NK-92 treated with Interleukin-12 subunit alpha and Interleukin-12 subunit beta, amount 100 ng/mL, for 24 hours (cell line): Measurements from ENCODE around the gene SF3A1.

Experiments
- DNase-seq: peaks from one replicate; lab custom pipeline; 2025; lab: John Stamatoyannopoulos, UW

The SF3A1 gene

GRCh38 chr22:30386960-30387827 lies 30.5 kb upstream of the SF3A1 start, which contains the start of gene RNF215:
RNF215 (minus strand) TSS chr22:30387411; CDS start chr22:30387313, 98 bp downstream.
- peak; percentile 62 for DNase-seq

DNA sequence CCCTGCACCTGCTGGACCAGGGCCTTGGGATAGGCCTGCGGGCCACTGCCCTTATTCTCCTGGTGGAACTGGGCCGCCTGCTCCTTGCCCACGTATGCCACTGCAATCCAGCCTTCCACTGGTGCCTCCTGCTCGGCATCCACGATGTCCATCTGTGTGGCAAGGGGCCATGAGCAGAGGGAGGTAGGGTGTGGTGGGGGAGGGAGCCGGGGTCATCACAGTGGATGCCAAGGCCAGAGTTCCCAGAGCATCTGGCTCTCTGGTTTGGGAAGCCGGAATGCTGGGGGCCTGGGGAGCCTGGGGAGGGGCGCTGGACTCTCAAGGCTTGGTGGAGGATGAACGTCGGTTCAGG lies 29.9 kb upstream of the SF3A1 start:
- no peak for DNase-seq

DNA sequence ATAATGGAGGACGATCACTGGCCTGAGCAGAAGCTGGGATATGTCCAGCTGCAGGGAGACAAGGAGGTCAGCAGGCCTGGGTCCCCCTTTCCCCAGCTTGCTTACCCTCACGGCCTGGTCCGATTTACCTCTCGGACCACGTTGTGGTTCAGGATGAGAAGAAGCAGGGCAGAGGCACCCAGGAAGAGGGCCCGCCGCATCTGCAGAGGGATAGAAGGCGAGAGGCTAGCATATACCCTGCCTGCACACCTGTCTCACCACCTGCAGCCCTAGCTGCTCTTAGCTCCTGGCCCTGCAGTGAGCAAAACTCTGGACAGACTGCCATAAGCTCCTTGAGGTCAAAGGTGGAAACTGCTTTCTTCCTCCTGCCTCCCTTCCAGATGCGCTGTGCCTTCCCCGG lies 29.2 kb upstream of the SF3A1 start:
- no peak for DNase-seq

- no peak for DNase-seq
Observed at GRCh38 chr22:30383061-30383460, 26.4 kb upstream of the SF3A1 start.

- no peak for DNase-seq
Observed at GRCh38 chr22:30382340-30382739, 25.6 kb upstream of the SF3A1 start.

- no peak for DNase-seq
Observed at GRCh38 chr22:30381264-30381663, 24.6 kb upstream of the SF3A1 start.

DNA sequence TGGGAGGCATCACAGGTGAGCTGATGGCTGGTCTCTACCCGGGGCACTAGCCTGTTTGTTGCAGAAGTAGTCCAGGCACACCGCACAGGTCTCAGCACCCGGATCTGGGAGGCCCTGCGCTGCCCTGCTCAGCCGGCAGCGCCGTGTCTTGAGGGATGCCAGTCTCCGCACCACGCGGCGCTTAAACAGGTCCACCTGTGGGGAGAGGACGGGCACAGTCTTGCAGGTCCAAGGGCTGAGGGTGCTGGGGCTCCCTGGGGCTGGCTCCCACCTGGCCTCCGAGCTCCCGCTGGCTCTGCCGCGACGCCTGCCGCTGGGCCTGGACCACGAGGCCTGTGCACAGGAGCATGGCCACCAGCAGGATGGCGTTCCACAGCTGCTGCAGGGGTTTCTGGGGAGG lies 23.3 kb upstream of the SF3A1 start:
- no peak for DNase-seq

- no peak for DNase-seq
Observed at GRCh38 chr22:30375312-30375849, 18.7 kb upstream of the SF3A1 start.

DNA sequence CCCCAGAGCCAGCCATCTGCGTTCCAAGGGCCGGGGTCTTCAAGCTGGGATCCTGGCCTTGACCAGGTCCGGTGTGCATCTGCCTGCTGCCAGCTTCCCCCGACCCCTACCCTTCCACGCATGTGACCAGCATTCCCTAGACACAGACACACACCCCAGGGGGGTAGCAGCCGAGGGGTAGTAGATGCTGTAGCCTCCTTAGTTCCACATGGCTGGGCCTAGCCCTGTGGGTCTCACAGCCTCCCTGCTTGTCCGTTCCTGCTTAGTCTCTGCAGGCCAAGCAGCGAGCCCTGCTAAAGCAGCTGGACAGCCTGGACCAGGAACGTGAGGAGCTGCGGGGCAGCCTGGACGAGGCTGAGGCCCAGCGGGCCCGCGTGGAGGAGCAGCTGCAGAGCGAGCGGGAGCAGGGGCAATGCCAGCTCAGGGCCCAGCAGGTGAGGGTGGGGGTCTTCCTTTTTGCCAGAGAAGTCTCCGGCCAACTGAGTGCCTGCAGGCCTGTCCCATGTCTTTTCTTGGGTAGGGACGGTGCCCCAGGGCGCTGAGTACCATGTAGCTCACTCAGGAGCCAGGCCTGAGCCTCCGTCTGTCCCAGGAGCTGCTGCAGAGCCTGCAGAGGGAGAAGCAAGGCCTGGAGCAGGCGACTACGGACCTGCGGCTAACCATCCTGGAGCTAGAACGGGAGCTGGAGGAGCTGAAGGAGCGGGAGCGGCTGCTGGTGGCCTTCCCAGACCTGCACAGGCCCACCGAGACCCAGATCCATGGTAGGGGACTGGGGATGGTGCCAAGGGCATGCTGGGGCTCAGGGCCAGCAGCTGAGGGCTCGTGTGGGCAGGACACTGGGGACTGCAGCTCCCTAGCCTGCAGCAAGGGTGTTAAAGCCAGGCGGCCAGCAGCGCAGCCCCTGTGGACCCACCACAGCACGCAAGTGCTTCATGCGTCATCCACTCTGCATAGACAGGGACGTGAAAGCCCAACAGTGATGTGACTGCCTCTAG lies 16.9 kb upstream of the SF3A1 start:
- no peak for DNase-seq

- DNase-seq: no peak
Observed at GRCh38 chr22:30372915-30373314, 16.2 kb upstream of the SF3A1 start.

DNA sequence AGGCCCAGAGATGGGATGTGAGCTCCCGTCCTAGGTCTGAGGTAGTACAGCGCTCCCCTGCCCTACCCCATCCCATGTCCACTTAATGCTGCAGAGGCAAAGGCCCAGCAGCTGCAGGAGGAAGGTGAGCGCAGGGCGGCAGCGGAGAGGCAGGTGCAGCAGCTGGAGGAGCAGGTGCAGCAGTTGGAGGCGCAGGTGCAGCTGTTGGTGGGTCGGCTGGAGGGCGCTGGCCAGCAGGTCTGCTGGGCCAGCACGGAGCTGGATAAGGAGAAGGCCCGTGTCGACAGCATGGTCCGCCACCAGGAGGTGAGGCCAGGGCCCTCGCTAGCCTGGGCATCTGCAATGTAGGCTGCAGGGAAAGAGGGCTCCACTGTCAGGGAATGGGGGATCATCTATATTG lies 15.3 kb upstream of the SF3A1 start:
- DNase-seq: no peak

GRCh38 chr22:30371321-30371720 lies 14.6 kb upstream of the SF3A1 start:
- DNase-seq: no peak

GRCh38 chr22:30370641-30371230 lies 14.0 kb upstream of the SF3A1 start:
- no peak for DNase-seq

- DNase-seq: no peak
Observed at GRCh38 chr22:30368420-30368819, 11.7 kb upstream of the SF3A1 start.

DNA sequence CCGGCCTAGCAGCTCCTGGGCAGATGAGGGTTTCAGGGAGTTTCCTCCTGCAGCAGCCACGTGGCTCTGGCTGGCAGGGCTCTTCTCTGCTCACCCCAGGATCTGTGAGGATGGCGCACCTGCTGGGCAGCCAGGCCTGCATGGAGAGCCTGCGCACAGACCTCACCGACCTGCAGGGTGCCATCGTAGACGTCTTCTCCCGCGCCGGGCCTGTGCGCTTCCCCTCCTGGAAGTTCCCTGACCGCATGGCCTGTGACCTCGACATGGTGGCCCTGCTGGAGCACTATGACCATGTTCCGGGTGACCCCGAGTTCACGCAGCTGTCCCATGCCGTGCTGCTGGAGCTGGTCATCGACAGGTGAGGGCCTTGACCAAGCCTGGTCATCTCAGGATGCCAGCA lies 9.2 kb upstream of the SF3A1 start:
- no peak for DNase-seq

DNA sequence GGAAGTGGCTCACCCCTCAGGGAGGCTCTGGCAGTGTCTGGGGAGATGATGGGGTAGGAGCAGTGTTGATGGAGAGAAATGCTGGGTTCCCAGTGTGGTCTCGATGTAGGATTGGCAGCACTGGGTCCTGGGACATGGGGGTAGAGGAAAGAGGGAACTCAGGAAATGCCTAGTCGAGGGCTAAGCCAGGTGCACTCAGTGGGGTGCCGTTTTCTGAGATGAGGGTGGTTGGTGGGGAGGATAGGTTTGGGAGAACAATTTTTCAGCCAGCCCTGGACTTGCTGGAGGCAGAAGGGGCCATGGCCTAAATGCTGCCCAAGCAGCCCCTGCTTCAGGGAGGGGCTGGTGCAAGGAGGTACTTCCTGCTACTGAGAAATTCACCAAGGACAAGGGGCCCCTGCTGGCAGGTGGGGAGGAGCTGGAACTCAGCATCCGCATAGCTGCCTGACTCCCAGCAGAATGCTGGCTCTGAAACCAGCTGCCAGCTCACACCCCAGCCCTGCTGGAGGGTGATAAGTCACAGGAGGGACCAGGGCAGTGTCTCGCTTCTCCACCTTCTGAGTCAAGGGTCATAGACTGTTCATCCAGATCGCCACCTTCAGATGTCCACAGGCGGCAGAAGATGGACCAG lies 6.1 kb upstream of the SF3A1 start:
- DNase-seq: no peak

GRCh38 chr22:30361916-30362650 lies 5.4 kb upstream of the SF3A1 start:
- no peak for DNase-seq

DNA sequence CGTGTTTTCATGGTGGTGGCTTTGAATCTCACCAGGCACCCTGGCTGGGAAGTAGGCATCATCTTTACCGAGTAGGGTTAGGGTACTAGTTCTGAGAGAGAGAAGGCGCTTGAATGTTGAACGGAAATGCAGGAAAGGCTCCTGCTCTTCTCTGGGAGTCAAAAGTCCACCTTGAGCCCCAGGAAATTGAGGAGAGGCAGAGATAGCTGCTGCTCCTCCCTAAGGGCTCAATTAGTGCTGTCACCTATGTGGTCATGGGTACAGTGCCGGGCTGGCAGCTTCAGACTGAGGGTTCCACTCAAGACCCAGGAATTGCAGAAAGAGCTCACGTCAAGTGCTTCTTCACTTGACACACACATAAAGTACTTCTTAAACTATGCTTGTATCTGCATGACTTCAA lies 1.8 kb upstream of the SF3A1 start:
- no peak for DNase-seq

DNA sequence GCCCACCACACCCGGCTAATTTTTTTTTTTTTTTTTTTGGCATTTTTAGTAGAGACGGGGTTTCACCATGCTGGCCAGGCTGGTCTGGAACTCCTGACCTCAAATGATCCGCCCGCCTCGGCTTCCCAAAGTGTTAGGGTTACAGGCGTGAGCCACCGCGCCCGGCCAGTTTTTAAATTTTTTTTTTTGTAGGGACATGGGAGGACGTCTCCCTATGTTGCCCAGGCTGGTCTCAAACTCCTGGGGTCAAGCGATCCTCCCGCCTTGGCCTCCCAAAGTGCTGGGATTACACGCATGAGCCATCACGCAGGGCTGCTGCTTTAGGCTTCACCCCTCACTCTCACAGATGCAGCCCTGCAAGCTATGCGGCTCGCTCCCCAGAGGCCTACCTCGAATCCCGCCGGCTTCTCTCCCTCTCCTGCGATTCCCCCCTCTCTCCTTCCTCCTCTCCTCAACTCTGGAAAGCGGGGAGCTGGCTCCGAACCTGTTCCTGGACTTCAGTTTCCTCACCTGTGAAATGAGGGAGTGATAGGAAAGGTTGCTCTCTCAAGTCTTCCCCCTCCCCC lies 1.0 kb upstream of the SF3A1 start:
- DNase-seq: no peak

DNA sequence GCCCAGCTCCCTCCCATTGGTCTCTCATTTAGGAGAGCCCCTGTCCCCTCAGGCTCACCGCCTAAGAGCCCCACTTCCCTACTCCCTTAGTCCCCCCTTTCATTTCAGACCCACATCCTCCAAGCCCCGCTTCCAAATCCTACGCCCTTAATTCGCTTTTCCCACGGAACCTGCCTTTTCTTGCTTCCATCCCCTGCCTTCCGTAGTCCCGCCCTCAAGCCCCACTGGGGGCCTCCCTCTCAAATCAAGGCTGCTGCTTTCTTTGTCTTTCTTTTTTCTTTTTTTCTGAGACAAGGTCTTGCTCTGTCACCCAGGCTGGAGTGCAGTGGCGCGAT lies 509 bp upstream of the SF3A1 start:
- DNase-seq: no peak

GRCh38 chr22:30354644-30355043 lies 2.0 kb downstream of the SF3A1 start:
- DNase-seq: no peak
